H7 (cell line): ENCODE data around the gene ATAD5. TPM values are rescaled to one million over a fixed set of nuclear protein-coding genes. Genes with fewer than 3 reads are reported as not detected.
A peak's percentile ranks its signal among the peaks of the same experiment; 100 is the strongest.
"Not testable (repeated sequence)": the region's sequence is repeated elsewhere in the genome, so short reads cannot be mapped to it uniquely, and the experiment has no call there.

Source experiments
- DNase-seq: peaks from one replicate; pipeline ENCODE4 v3.0.0; 2012
- H3K27me3 ChIP-seq: 2 replicates; pipeline ENCODE4 v1.6.0; 2011; ENCODE audit warnings: mild to moderate bottlenecking, low read length; ENCODE audit not compliant: control insufficient read depth, insufficient read depth
- H3K36me3 ChIP-seq: replicated peaks from 2 replicates; pipeline ENCODE4 v1.5.1; 2011; ENCODE audit warnings: low read length; ENCODE audit not compliant: control insufficient read depth, insufficient read depth
- H3K4me3 ChIP-seq: 2 replicates; pipeline ENCODE4 v1.5.1; 2011; ENCODE audit warnings: low read depth, mild to moderate bottlenecking, control low read depth, low read length, moderate library complexity; ENCODE audit not compliant: insufficient read depth
- total RNA-seq: library from RNA; depleted of rRNA; stranded (reverse); fragments of >200 nt; shearing (Covaris generic); gene quantifications from 2 replicates; pipeline ENCODE4 v1.2.3, GENCODE V29; 2014

The ATAD5 gene
- total RNA-seq, 1 experiment from 2014 or later = 7.7 TPM

- Histone ChIP-seq H3K4me3 (no peak overlapping the region), H3K27me3 (no peaks in the 10 kb centered on the region), H3K36me3 (peaks cover 10% of the 10 kb centered on the region)
- DNase-seq = no peak
These were observed 16.3 kb downstream of the ATAD5 start for GRCh38 chr17:30848021-30848420.

GRCh38 chr17:30854146-30854545, 22.4 kb downstream of the ATAD5 start:
- peaks cover 6% of the 10 kb centered on the region for H3K36me3 ChIP-seq
- no peak for DNase-seq
- H3K4me3 ChIP-seq = no peak overlapping the region
- no peaks in the 10 kb centered on the region for H3K27me3 ChIP-seq

DNA sequence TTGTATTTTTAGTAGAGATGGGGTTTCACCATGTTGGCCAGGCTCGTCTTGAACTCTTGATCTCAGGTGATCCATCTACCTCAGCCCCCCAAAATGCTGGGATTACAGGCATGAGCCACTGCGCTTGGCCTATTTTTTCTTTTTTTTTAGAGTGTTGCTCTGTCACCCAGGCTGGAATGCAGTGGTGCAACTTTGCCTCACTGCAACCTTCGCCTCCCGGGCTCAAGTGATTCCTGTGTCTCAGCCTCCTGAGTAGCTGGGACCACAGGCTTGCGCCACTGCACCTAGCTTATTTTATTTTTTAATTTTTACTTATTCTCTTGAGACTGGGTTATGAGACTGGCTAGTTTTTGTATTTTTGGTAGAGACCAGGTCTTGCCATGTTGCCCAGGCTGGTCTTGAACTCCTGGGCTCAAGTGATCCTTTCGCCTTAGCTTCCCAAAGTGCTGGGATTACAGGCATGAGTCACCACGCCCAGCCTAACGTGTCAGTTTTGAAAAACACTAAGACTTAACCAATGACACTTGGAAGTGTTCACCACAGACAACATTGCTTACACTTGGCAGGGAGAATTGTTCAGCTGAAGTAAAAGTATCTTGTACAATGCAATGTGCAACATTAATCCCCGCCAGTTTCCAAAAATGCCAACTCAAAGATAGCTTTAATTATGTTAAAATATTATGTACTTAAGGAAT, 26.9 kb downstream of the ATAD5 start:
- Histone ChIP-seq H3K4me3 (no peak overlapping the region), H3K36me3 (peaks cover 5% of the 10 kb centered on the region), H3K27me3 (no peaks in the 10 kb centered on the region)
- no peak for DNase-seq

DNA sequence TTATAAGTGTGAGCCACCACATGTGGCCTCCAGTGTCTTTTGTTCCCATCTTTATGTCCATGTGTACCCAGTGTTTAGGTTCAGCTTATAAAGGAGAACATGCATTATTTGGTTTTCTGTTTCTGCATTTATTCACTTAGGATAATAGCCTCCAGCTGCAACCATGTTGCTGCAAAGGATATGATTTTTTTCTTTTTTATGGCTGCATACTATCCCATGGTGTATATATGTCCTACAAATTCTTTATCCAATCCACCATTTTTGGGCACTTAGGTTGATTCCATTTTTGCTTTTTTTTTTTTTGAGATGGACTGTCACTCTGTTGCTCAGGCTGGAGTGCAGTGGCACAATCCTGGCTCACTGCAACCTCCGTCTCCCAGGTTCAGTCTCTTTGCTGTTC, 32.9 kb downstream of the ATAD5 start:
- no peak for DNase-seq
- Histone ChIP-seq H3K27me3 (no peaks in the 10 kb centered on the region), H3K4me3 (no peak overlapping the region), H3K36me3 (peaks cover 17% of the 10 kb centered on the region)

- Histone ChIP-seq H3K4me3 (no peak overlapping the region), H3K36me3 (peaks cover 16% of the 10 kb centered on the region), H3K27me3 (no peaks in the 10 kb centered on the region)
- DNase-seq = no peak
These were observed 37.2 kb downstream of the ATAD5 start for GRCh38 chr17:30869005-30869404.

DNA sequence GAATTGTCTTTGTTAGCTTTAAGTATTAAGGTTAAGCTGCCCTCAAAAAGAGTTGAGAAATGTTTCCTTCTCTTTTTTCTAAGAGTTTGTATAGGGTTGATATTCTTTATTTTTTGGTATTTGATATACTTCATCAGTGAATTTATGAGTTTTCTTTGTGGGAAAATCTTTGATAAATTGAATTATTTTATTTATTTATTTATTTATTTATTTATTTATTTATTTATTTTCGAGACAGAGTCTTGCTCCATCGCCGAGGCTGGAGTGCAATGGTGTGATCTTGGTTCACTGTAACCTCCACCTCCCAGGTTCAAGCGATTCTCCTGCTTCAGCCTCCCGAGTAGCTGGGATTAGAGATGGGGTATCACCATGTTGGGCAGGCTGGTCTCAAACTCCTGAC, 54.4 kb downstream of the ATAD5 start:
- Histone ChIP-seq H3K27me3 (no peaks in the 10 kb centered on the region), H3K36me3 (peaks cover 7% of the 10 kb centered on the region), H3K4me3 (no peak overlapping the region)
- DNase-seq = no peak

DNA sequence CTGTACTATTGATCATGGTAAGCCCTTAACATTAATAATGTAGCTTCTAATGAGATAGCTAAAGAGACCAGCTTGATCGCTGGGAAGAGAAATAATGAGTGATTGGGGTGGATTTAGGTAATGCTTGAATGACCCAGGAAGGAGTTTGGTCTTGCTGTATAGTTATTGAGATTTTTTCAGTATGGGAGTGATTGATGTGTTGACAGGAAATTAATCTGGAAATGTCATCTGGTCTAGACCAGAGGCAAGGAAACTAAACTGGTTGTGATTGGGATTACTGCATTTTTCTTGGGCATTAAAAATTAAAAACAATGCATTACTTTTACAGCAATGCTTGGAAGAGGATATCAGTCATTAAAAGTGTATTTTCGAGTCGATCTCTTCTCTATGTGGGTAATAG, 62.5 kb downstream of the ATAD5 start:
- Histone ChIP-seq H3K36me3 (peaks cover 5% of the 10 kb centered on the region), H3K4me3 (no peak overlapping the region)

GRCh38 chr17:30897311-30897710, 65.5 kb downstream of the ATAD5 start:
- Histone ChIP-seq H3K27me3 (no peaks in the 10 kb centered on the region), H3K36me3 (peaks cover 3% of the 10 kb centered on the region), H3K4me3 (no peak overlapping the region)
- no peak for DNase-seq

More for the DNA sequence above, 62.5 kb downstream of the ATAD5 start:
- H3K27me3 ChIP-seq = no peaks in the 10 kb centered on the region
- DNase-seq = no peak

DNA sequence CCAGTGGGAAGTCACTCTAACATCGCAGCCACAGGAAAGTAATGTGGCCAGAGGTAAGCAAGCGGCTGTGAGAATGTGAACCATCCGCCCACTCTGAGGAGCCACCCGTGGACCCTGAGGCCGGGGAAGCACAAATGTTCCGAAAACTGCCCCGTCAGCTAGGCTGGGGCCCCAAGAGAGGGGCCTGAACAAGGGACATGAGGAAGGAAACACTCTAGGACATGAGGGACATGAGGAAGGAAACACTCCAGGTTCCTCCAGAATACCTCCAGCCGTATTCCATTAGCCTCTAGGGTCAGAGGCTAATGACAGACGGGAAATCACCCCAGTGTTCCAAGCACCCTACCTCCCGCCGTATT, 74.0 kb downstream of the ATAD5 start:
- no peaks in the 10 kb centered on the region; the same call in 1 of the 2 replicates for H3K36me3 ChIP-seq
- H3K4me3 ChIP-seq = peak overlapping the region; percentile 78
- H3K27me3 ChIP-seq = no peaks in the 10 kb centered on the region
- peak; percentile 40 for DNase-seq

DNA sequence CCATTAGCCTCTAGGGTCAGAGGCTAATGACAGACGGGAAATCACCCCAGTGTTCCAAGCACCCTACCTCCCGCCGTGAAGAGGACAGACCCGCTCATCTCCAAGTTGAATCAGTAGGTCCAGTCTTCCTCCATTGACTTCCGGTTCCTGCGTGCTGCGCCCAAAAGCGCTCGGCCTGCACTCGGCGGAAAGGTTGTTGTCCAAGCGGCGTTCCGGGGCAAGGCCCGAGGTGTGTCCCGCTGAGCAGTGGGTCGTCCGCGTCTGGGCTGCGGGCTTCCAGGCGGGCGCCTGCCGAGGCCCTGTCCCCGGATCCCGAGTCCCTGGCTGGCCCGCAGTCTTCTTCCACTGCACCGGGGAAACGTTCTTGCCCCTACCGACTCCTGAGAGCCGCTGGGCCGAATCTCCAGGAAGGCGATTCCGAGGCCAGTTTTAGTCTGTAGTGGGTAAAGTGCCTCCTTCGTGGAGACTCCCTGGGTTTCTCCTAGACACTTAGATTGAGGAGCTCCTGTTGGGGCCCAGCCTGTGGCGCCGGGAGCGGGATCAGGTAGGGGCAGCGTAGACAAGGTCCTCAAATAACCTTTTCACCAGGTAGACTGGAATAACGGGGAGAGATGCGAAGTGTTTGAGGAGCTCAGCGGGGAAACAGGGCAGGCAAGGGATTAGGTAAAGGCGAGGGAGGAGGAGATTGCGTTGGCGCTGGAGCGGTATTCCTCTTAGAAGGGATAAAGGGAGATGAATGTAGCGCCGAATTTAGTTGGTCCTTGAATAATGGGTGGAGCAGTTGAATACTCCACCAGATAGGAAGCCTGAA, 74.5 kb downstream of the ATAD5 start, which contains the start of gene TEFM:
TEFM (minus strand) TSS at position 138 of the 811 bp plus-strand sequence; CDS start at position 98, 40 bp downstream.
- DNase-seq = peak; percentile 92
- Histone ChIP-seq H3K4me3 (peak within 1 kb of the TSS; percentile 78), H3K36me3 (no peaks in the 10 kb centered on the region; the same call in 1 of the 2 replicates)

GRCh38 chr17:30908717-30909420, 77.1 kb downstream of the ATAD5 start:
- H3K36me3 ChIP-seq = no peaks in the 10 kb centered on the region
- no peaks in the 10 kb centered on the region for H3K27me3 ChIP-seq
- H3K4me3 ChIP-seq = no peak overlapping the region
- DNase-seq = no peak

More for the DNA sequence above, 74.5 kb downstream of the ATAD5 start, which contains the start of gene TEFM:
- H3K27me3 ChIP-seq = no peaks in the 10 kb centered on the region

DNA sequence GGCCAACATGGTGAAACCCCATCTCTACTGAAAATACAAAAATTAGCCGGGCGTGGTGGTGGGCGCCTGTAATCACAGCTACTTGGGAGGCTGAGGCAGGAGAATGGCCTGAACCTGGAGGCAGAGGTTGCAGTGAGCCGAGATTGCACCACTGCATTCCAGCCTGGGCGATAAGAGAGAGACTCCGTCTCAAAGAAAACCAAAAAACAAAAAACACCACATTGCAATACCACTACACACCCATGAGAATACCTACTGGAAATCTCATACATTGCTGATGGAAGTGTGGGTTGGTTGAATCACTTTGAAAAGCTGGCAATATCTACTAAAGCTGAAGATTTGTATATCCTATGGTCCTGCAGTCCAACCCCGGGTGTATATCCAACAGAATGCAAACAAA, 78.4 kb downstream of the ATAD5 start:
- not testable (repeated sequence) for H3K27me3 ChIP-seq, DNase-seq, H3K36me3 ChIP-seq, H3K4me3 ChIP-seq

- H3K27me3 ChIP-seq = no peaks in the 10 kb centered on the region; the same call in 1 of the 2 replicates
- no peak for DNase-seq
- H3K36me3 ChIP-seq = no peaks in the 10 kb centered on the region
- no peak overlapping the region for H3K4me3 ChIP-seq
These were observed 82.2 kb downstream of the ATAD5 start for GRCh38 chr17:30913955-30914354.

DNA sequence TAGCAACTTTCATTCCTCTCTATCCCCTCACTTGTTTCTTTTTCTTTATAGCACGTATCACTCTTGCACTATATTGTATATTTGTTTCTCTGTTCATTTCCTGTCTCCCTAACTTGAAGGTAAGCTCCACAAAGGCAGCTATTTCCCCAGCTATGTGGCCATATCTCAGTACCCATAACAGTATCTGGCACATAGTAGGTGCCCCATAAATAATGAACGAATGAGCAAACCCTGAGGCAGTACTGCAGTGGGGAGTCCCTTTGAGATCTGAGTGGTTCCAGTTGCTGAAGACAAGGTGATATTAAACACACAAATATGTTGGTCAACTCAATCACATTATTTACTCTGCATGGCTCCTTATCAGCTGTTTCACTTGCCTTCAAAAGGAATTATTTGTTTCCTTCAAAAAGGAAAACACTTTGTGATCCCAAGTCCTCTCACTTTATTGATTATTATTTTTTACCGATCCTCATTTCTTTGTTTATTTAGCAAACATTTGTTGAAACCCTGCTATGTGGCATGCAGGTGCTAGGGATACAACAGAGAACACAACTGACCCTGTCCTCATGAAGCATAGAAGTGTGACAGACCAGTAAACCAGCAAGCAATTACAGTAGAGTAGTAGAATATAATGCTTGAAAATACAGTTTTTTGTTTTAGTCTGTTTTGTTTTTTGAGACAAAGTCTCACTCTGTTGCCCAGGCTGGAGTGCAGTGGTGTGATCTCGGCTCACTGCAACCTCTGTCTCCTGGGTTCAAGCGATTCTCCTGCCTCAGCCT, 84.3 kb downstream of the ATAD5 start:
- Histone ChIP-seq H3K4me3 (no peak overlapping the region), H3K36me3 (no peaks in the 10 kb centered on the region), H3K27me3 (peaks cover 10% of the 10 kb centered on the region)
- DNase-seq = no peak
